Upper lobe of left lung (tissue), 4 donors: Measurements from ENCODE around the gene TBC1D12.

Experiments used
- EP300 ChIP-seq, 4 donors: sonication (generic); formaldehyde crosslinking; IDR thresholded peaks; one replicate each; pipeline ENCODE4 v1.5.1; 2017; ENCODE audit warnings: antibody characterized with exemption in 4 of 4, control low read depth in 2 of 4
- POLR2A ChIP-seq, 4 donors: fragments of 450-650 bp; IDR thresholded peaks; one replicate each; pipeline ENCODE4 v1.5.1; 2016 to 2017; ENCODE audit warnings: antibody characterized with exemption in 4 of 4, mild to moderate bottlenecking in 2 of 4
- POLR2AphosphoS5 ChIP-seq, 2 donors: sonication (generic); formaldehyde crosslinking; IDR thresholded peaks; one replicate each; pipeline ENCODE4 v1.5.1; 2017; ENCODE audit warnings: antibody characterized with exemption in 2 of 2
- TF ChIP-seq, protein P1 (sequence below), 6 experiments: fragments of 450-650 bp in 4 of 6; fragments of 200-600 bp in 2 of 6; sonication (generic) in 2 of 6; IDR thresholded peaks; one replicate each; pipeline ENCODE4 v1.5.1; 2016 to 2019; ENCODE audit warnings: antibody characterized with exemption in 6 of 6

DNA sequence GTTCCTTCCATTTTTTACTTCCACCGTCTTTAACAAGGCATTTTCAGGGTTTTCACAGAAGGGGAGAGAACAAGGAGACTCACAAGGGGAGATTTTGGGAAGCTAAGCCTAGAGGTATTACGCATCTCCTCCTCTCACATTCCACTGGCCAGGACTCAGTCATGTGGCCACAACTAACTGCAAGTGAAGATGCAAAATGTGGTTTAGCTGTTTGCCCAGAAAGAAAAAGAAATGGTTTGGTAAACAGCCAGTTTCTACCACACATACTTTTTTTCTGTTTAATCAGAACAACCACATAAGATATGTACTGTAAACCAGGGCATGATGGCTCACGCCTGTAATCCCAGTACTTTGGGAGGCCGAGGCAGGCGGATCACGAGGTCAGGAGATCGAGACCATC, 121.8 kb downstream of the TBC1D12 start:
- TF ChIP-seq, protein P1, sequence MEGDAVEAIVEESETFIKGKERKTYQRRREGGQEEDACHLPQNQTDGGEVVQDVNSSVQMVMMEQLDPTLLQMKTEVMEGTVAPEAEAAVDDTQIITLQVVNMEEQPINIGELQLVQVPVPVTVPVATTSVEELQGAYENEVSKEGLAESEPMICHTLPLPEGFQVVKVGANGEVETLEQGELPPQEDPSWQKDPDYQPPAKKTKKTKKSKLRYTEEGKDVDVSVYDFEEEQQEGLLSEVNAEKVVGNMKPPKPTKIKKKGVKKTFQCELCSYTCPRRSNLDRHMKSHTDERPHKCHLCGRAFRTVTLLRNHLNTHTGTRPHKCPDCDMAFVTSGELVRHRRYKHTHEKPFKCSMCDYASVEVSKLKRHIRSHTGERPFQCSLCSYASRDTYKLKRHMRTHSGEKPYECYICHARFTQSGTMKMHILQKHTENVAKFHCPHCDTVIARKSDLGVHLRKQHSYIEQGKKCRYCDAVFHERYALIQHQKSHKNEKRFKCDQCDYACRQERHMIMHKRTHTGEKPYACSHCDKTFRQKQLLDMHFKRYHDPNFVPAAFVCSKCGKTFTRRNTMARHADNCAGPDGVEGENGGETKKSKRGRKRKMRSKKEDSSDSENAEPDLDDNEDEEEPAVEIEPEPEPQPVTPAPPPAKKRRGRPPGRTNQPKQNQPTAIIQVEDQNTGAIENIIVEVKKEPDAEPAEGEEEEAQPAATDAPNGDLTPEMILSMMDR (IDR thresholded peaks at IDR 0.05), result no peak
- TF ChIP-seq POLR2AphosphoS5 (IDR thresholded peaks at IDR 0.05), result no peak
- no peak for TF ChIP-seq EP300 (IDR thresholded peaks at IDR 0.05)
- TF ChIP-seq POLR2A (IDR thresholded peaks at IDR 0.05), result no peak
